H1 (cell line): ENCODE results near the gene GDF3. TPM values are rescaled to one million over a fixed set of nuclear protein-coding genes. Genes with fewer than 3 reads are reported as not detected.

Source experiments
- ATF2 ChIP-seq: IDR thresholded peaks from 2 replicates; pipeline ENCODE4 v1.6.1; 2012; ENCODE audit warnings: low read length, inconsistent platforms
- CHD2 ChIP-seq: IDR thresholded peaks from 2 replicates; pipeline ENCODE4 v1.6.1; 2012; ENCODE audit warnings: low read length, improper control_type of control experiment
- CTCF ChIP-seq, 3 experiments: IDR thresholded peaks; 1 replicate in 2 of 3; 2 replicates in 1 of 3; pipeline versions ENCODE4 v1.5.1 to v1.6.1; 2011; ENCODE audit warnings: low read length in 3 of 3, mild to moderate bottlenecking in 3 of 3, inconsistent platforms in 2 of 3, low read depth in 1 of 3, moderate library complexity in 1 of 3; ENCODE audit not compliant: insufficient read depth in 1 of 3; ENCODE audit errors: control extremely low read depth in 1 of 3
- JUND ChIP-seq: IDR thresholded peaks from 2 replicates; pipeline ENCODE4 v1.6.1; 2011; ENCODE audit warnings: mild to moderate bottlenecking, improper control_type of control experiment, low read length
- KDM1A ChIP-seq: fragments of 200-600, 300-600 bp; sonication (generic); IDR thresholded peaks from 2 replicates; pipeline ENCODE4 v1.7.1; 2016; ENCODE audit warnings: mild to moderate bottlenecking, low read length, borderline replicate concordance
- NRF1 ChIP-seq: IDR thresholded peaks from 2 replicates; pipeline ENCODE4 v1.6.1; 2011; ENCODE audit warnings: mild to moderate bottlenecking, low read depth, low read length, improper control_type of control experiment
- SAP30 ChIP-seq: fragments of 300-600 bp; sonication (generic); IDR thresholded peaks from 2 replicates; pipeline ENCODE4 v1.7.1; 2012; ENCODE audit warnings: low read length, moderate library complexity, mild to moderate bottlenecking, inconsistent platforms; ENCODE audit not compliant: insufficient read depth, insufficient replicate concordance
- SIN3A ChIP-seq, 2 experiments: IDR thresholded peaks in 1 of 2; conservative IDR thresholded peaks in 1 of 2; 2 replicates each; pipeline ENCODE4 v1.6.1; 2011 to 2012; ENCODE audit warnings: low read length in 2 of 2, improper control_type of control experiment in 1 of 2, low read depth in 1 of 2, mild to moderate bottlenecking in 1 of 2
- SIRT6 ChIP-seq: IDR thresholded peaks from one replicate; pipeline ENCODE4 v1.7.1; 2012; ENCODE audit warnings: low read length, inconsistent platforms
- TEAD4 ChIP-seq: IDR thresholded peaks from 2 replicates; pipeline ENCODE4 v1.6.1; 2012; ENCODE audit warnings: low read depth, low read length, inconsistent platforms, mixed read lengths
- USF2 ChIP-seq: IDR thresholded peaks from 2 replicates; pipeline ENCODE4 v1.6.1; 2011; ENCODE audit warnings: low read length, improper control_type of control experiment
- polyA plus RNA-seq, 7 experiments: library from polyadenylated mRNA; depleted of rRNA in 3 of 7; stranded (reverse) in 5 of 7; unstranded in 2 of 7; fragments of >200 nt in 5 of 7; fragments of 200-250 nt in 2 of 7; gene quantifications; 1 replicate in 5 of 7; 2 replicates in 1 of 7; 4 replicates in 1 of 7; pipeline versions ENCODE4 v1.2.1 to v1.2.3, GENCODE V29; 2011 to 2013; ENCODE audit warnings: missing spikeins in 2 of 7, mixed read lengths in 2 of 7
- total RNA-seq: library from RNA; stranded (reverse); fragmentation: NEBNext Ultra II Directional; extraction: Animal tissue kit (Norgen Biotek cat#: 25700); gene quantifications from 2 replicates; pipeline ENCODE4 v1.2.1, GENCODE V29; 2021

Gene GDF3
- total and polyA plus RNA-seq, 2 of the 8 experiments (the other 6 are each of a cell fraction or from before 2014, with no cell fraction given): 4.3 to 16.8 TPM

GRCh38 chr12:7719946-7720730, 24.6 kb upstream of the GDF3 start (continued):
- TF ChIP-seq CTCF (IDR thresholded peaks at IDR 0.05; ENCODE audit: control extremely low read depth in 1 of 3, insufficient read depth in 1 of 3, low read depth in 1 of 3, low read length in 3 of 3): no peak
- no peak for TF ChIP-seq CHD2
- TF ChIP-seq ATF2: no peak
- TF ChIP-seq TEAD4: no peak
- TF ChIP-seq JUND: no peak
- TF ChIP-seq KDM1A: no peak
- TF ChIP-seq SAP30: no peak
- no peak for TF ChIP-seq USF2
- TF ChIP-seq SIRT6: no peak
- TF ChIP-seq SIN3A (conservative IDR thresholded peaks at IDR 0.05 in 1 of 2, IDR thresholded peaks at IDR 0.05 in 1 of 2; ENCODE audit: low read depth in 1 of 2, low read length in 2 of 2): no peak
- TF ChIP-seq NRF1: no peak
